Vagina (tissue), 2 donors: Measurements from ENCODE around the gene KCNC1. TPM values are rescaled to one million over a fixed set of nuclear protein-coding genes. Genes with fewer than 3 reads are reported as not detected.

Source experiments
- DNase-seq, 2 donors: peaks; one replicate each; pipeline ENCODE4 v3.0.0-alpha.2; 2017; ENCODE audit errors: extremely low spot score in 2 of 2
- H3K27ac ChIP-seq: fragments of 200-600 bp; sonication (generic); one replicate; pipeline ENCODE4 v1.5.1; 2019
- H3K27me3 ChIP-seq: fragments of 200-600 bp; sonication (generic); one replicate; pipeline ENCODE4 v1.5.1; 2019
- H3K36me3 ChIP-seq, 2 donors: fragments of 200-600 bp; sonication (generic); one replicate each; pipeline ENCODE4 v1.5.1; 2017 to 2019
- H3K4me1 ChIP-seq: fragments of 200-600 bp; sonication (generic); one replicate; pipeline ENCODE4 v1.5.1; 2019
- H3K4me3 ChIP-seq, 2 donors: fragments of 200-600 bp; sonication (generic); 1 replicate in 1 of 2; 2 replicates in 1 of 2; pipeline ENCODE4 v1.5.1; 2016 to 2019
- H3K9me3 ChIP-seq: fragments of 200-600 bp; sonication (generic); one replicate; pipeline ENCODE4 v1.5.1; 2019
- CTCF ChIP-seq, 3 experiments: fragments of 450-650 bp in 2 of 3; fragments of 200-600 bp in 1 of 3; sonication (generic) in 1 of 3; IDR thresholded peaks; one replicate each; pipeline ENCODE4 v1.5.1; 2017 to 2019; ENCODE audit warnings: antibody characterized with exemption in 3 of 3, mild to moderate bottlenecking in 2 of 3, moderate library complexity in 2 of 3
- POLR2A ChIP-seq, 2 donors: fragments of 450-650 bp; IDR thresholded peaks; one replicate each; pipeline ENCODE4 v1.6.1; 2017; ENCODE audit warnings: antibody characterized with exemption in 2 of 2, mild to moderate bottlenecking in 2 of 2, moderate library complexity in 2 of 2
- POLR2AphosphoS5 ChIP-seq, 2 donors: sonication (generic); formaldehyde crosslinking; IDR thresholded peaks; one replicate each; pipeline ENCODE4 v1.9.0; 2017; ENCODE audit warnings: antibody characterized with exemption in 2 of 2, mild to moderate bottlenecking in 2 of 2, low read depth in 1 of 2; ENCODE audit not compliant: insufficient read depth in 1 of 2
- intact Hi-C: fragments of 100-400 bp; cut with DNase I; formaldehyde crosslinking; loops from one replicate; pipeline ENCODE4 v1.15.1; 2023
- total RNA-seq: library from RNA; depleted of rRNA; stranded (reverse); fragments of >200 nt; gene quantifications from one replicate; pipeline ENCODE4 v1.2.3, GENCODE V29; 2016

Gene KCNC1
- total RNA-seq, 1 donor from 2014 or later, result 0.49 TPM

DNA sequence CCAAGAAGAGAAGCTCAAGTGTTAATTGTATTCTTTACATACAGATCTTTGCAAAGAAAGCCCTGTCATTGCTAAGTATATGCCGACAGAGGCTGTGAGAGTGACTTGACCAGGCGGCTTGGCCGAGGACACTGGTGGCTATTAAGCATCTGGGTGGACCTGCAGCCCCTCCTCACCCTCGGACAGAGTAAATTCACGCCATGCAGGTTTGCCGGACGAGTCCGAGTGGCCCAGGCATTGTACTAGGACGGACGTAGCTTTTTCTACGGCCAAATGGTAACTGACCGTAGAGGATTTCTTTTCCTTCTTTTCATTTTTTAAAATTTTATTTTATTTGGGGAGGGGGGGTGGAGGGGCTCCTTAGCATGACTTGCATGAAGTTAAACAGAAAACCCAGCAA, 47.0 kb downstream of the KCNC1 start:
- intact Hi-C loops, result no loop called here
- H3K4me1 ChIP-seq, result no peaks in the 10 kb centered on the region
- H3K36me3 ChIP-seq, result no peaks in the 10 kb centered on the region
- no peak overlapping the region for H3K4me3 ChIP-seq
- no peak for TF ChIP-seq POLR2AphosphoS5 (IDR thresholded peaks at IDR 0.05; ENCODE audit: insufficient read depth in 1 of 2, low read depth in 1 of 2)
- no peak for TF ChIP-seq CTCF (IDR thresholded peaks at IDR 0.05)
- no peak for TF ChIP-seq POLR2A (IDR thresholded peaks at IDR 0.05)
- H3K27ac ChIP-seq, result no peak overlapping the region
- H3K9me3 ChIP-seq, result no peaks in the 10 kb centered on the region
- H3K27me3 ChIP-seq, result no peaks in the 10 kb centered on the region
- DNase-seq, result no peak

DNA sequence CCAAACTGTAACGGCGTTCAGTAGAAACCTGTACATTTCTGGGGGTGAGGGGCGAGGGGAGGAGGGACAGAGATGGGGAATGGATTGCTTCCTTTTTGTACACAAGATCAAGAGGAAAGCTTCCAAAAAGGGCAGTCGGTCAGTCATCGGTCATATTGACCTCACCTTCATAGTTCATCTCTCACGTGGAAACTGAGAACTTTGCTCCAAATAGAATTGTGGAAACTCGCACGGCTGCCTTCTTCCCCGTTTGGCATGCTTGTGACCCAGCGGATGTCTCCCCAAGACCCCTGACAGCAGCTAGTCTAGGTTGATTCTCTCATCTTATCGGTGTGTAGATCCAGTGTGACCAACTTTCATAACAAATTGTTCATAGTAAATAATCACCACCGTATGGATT, 47.6 kb downstream of the KCNC1 start:
- no peaks in the 10 kb centered on the region for H3K9me3 ChIP-seq
- intact Hi-C loops, result no loop called here
- DNase-seq, result no peak
- no peaks in the 10 kb centered on the region for H3K4me1 ChIP-seq
- TF ChIP-seq CTCF (IDR thresholded peaks at IDR 0.05) (no peak), POLR2A (IDR thresholded peaks at IDR 0.05) (no peak), POLR2AphosphoS5 (IDR thresholded peaks at IDR 0.05; ENCODE audit: insufficient read depth in 1 of 2, low read depth in 1 of 2) (no peak)
- H3K36me3 ChIP-seq, result no peaks in the 10 kb centered on the region
- no peak overlapping the region for H3K27ac ChIP-seq
- no peak overlapping the region for H3K4me3 ChIP-seq
- H3K27me3 ChIP-seq, result no peaks in the 10 kb centered on the region

DNA sequence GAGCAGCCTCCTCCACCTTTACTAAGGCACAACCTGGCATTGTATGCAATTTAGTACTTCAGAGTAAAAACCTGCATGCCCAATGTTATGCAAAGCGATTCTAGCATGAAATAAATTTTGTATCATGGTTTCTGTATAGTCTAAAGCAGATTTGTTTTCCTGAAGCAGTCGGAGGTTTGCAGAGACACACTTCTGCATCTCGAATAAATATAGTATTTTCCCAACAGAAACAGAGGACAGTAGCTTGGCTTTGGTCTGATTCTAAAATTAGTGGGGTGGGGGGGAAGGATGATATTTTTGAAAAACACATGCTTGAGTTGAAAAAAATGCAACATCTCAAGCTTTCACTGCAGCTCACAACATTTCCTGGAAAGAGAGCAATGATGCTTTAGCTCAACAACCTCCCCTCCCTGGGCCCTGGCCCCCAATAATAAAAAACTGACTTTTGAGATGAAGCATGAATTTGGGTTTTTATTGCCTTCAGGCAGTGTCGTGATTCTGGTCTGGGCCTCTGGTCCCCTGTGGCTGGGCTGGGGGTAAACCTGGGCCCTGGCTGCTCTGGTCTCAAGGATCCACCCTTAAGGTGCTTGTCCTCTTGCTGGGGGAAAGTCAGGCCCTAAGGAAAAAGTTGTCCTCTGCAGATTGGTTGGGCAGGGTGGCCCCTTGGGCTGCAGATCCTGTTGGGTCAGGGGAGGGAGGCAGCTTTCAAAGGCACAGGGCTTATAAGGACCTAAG, 48.2 kb downstream of the KCNC1 start:
- H3K27me3 ChIP-seq, result no peaks in the 10 kb centered on the region
- no peaks in the 10 kb centered on the region for H3K9me3 ChIP-seq
- H3K36me3 ChIP-seq, result no peaks in the 10 kb centered on the region
- H3K4me3 ChIP-seq, result no peak overlapping the region
- no peak overlapping the region for H3K27ac ChIP-seq
- DNase-seq, result no peak
- intact Hi-C loops, result no loop called here
- no peak for TF ChIP-seq POLR2A (IDR thresholded peaks at IDR 0.05)
- TF ChIP-seq CTCF (IDR thresholded peaks at IDR 0.05), result no peak
- TF ChIP-seq POLR2AphosphoS5 (IDR thresholded peaks at IDR 0.05; ENCODE audit: insufficient read depth in 1 of 2, low read depth in 1 of 2), result no peak
- H3K4me1 ChIP-seq, result no peaks in the 10 kb centered on the region

DNA sequence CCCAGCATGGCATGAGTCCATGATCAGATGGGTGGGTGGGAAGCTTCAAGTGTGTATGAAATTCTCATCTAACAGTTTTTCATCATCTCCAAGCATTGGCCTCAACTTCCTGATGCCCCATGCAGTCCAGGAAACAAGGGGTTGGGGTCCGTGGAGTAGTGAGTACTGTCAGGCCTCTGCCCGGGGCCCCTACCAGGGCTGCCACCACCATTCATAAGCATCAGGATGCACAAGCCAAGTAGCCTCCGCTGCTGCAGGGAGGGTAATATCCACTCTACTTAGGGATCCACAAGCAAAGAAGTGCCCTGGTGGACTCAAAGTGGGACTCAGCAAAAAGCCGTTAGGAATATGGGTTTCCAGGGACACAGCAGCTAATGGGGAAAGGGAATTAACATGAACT, 49.3 kb downstream of the KCNC1 start:
- no peak overlapping the region for H3K4me3 ChIP-seq
- DNase-seq, result no peak
- no peaks in the 10 kb centered on the region for H3K27me3 ChIP-seq
- TF ChIP-seq CTCF (IDR thresholded peaks at IDR 0.05) (no peak), POLR2A (IDR thresholded peaks at IDR 0.05) (no peak), POLR2AphosphoS5 (IDR thresholded peaks at IDR 0.05; ENCODE audit: insufficient read depth in 1 of 2, low read depth in 1 of 2) (no peak)
- no peak overlapping the region for H3K27ac ChIP-seq
- intact Hi-C loops, result no loop called here
- H3K9me3 ChIP-seq, result no peaks in the 10 kb centered on the region
- no peaks in the 10 kb centered on the region for H3K4me1 ChIP-seq
- H3K36me3 ChIP-seq, result no peaks in the 10 kb centered on the region

GRCh38 chr11:17786824-17787525, 52.4 kb downstream of the KCNC1 start:
- Histone ChIP-seq H3K4me1 (no peaks in the 10 kb centered on the region), H3K36me3 (no peaks in the 10 kb centered on the region), H3K9me3 (no peaks in the 10 kb centered on the region), H3K4me3 (no peak overlapping the region), H3K27me3 (no peaks in the 10 kb centered on the region), H3K27ac (no peak overlapping the region)
- DNase-seq, result no peak
- TF ChIP-seq CTCF (IDR thresholded peaks at IDR 0.05), result no peak
- TF ChIP-seq POLR2AphosphoS5 (IDR thresholded peaks at IDR 0.05; ENCODE audit: insufficient read depth in 1 of 2, low read depth in 1 of 2), result no peak
- no peak for TF ChIP-seq POLR2A (IDR thresholded peaks at IDR 0.05)
- intact Hi-C loops, result no loop called here
